Measurements from ENCODE around the gene ARHGAP22.

- TF ChIP-seq EP300 (IDR thresholded peaks at IDR 0.05) (no peak), POLR2A (IDR thresholded peaks at IDR 0.05) (no peak), POLR2AphosphoS5 (IDR thresholded peaks at IDR 0.05) (no peak)
- TF ChIP-seq, protein P1, sequence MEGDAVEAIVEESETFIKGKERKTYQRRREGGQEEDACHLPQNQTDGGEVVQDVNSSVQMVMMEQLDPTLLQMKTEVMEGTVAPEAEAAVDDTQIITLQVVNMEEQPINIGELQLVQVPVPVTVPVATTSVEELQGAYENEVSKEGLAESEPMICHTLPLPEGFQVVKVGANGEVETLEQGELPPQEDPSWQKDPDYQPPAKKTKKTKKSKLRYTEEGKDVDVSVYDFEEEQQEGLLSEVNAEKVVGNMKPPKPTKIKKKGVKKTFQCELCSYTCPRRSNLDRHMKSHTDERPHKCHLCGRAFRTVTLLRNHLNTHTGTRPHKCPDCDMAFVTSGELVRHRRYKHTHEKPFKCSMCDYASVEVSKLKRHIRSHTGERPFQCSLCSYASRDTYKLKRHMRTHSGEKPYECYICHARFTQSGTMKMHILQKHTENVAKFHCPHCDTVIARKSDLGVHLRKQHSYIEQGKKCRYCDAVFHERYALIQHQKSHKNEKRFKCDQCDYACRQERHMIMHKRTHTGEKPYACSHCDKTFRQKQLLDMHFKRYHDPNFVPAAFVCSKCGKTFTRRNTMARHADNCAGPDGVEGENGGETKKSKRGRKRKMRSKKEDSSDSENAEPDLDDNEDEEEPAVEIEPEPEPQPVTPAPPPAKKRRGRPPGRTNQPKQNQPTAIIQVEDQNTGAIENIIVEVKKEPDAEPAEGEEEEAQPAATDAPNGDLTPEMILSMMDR (IDR thresholded peaks at IDR 0.05), result no peak
Measured at GRCh38 chr10:48598243-48598935, 6.5 kb downstream of the ARHGAP22 start.

Measured in upper lobe of left lung (tissue), 4 donors.